H9 (cell line): Measurements from ENCODE around the gene ZNF12. TPM values are rescaled to one million over a fixed set of nuclear protein-coding genes. Genes with fewer than 3 reads are reported as not detected.

Experiments
- DNase-seq: peaks from one replicate; pipeline ENCODE4 v3.0.0-alpha.2; 2017
- H2AFZ ChIP-seq: one replicate; pipeline ENCODE4 v1.6.1; 2013; ENCODE audit warnings: mild to moderate bottlenecking, low read length, control low read depth, moderate library complexity
- H2AK5ac ChIP-seq: 2 replicates; pipeline ENCODE4 v1.6.1; 2013; ENCODE audit warnings: low read length, control low read depth, mixed read lengths; ENCODE audit not compliant: insufficient read length
- H2BK120ac ChIP-seq: one replicate; pipeline ENCODE4 v1.6.1; 2013; ENCODE audit warnings: low read depth, mild to moderate bottlenecking, low read length, control low read depth, inconsistent platforms; ENCODE audit not compliant: poor library complexity, severe bottlenecking
- H2BK12ac ChIP-seq: 2 replicates; pipeline ENCODE4 v1.6.1; 2013; ENCODE audit warnings: low read length, control low read depth, mixed read lengths, low read depth; ENCODE audit not compliant: insufficient read length
- H2BK15ac ChIP-seq: 2 replicates; pipeline ENCODE4 v1.6.1; 2013; ENCODE audit warnings: low read depth, low read length, control low read depth
- H2BK20ac ChIP-seq: one replicate; pipeline ENCODE4 v1.6.1; 2013; ENCODE audit warnings: low read depth, mild to moderate bottlenecking, low read length, control low read depth, inconsistent platforms; ENCODE audit not compliant: poor library complexity, severe bottlenecking
- H2BK5ac ChIP-seq: 2 replicates; pipeline ENCODE4 v1.6.1; 2013; ENCODE audit warnings: low read length, control low read depth, mixed read lengths; ENCODE audit not compliant: insufficient read length
- H3K14ac ChIP-seq: 2 replicates; pipeline ENCODE4 v1.6.1; 2013; ENCODE audit warnings: low read length, control low read depth; ENCODE audit not compliant: insufficient read depth
- H3K18ac ChIP-seq: 2 replicates; pipeline ENCODE4 v1.6.1; 2013; ENCODE audit warnings: low read depth, mild to moderate bottlenecking, mixed read lengths, low read length, control low read depth; ENCODE audit not compliant: insufficient read length
- H3K23ac ChIP-seq: 2 replicates; pipeline ENCODE4 v1.6.1; 2013; ENCODE audit warnings: low read length, control low read depth, mixed read lengths, low read depth; ENCODE audit not compliant: insufficient read length
- H3K23me2 ChIP-seq: 2 replicates; pipeline ENCODE4 v1.6.1; 2013; ENCODE audit warnings: low read depth, mild to moderate bottlenecking, mixed read lengths, low read length, control low read depth; ENCODE audit not compliant: insufficient read length, poor library complexity, severe bottlenecking
- H3K27ac ChIP-seq: 2 replicates; pipeline ENCODE4 v1.5.1; 2013; ENCODE audit warnings: low read length, control low read depth, mixed read lengths, low read depth; ENCODE audit not compliant: insufficient read length
- H3K27me3 ChIP-seq: 2 replicates; pipeline ENCODE4 v1.6.1; 2013; ENCODE audit warnings: low read length, control low read depth, inconsistent platforms; ENCODE audit not compliant: insufficient read depth
- H3K4ac ChIP-seq: 2 replicates; pipeline ENCODE4 v1.6.1; 2013; ENCODE audit warnings: low read depth, mild to moderate bottlenecking, control low read depth, inconsistent platforms, low read length, moderate library complexity
- H3K4me1 ChIP-seq: 2 replicates; pipeline ENCODE4 v1.6.1; 2013; ENCODE audit warnings: low read length, control low read depth, inconsistent platforms; ENCODE audit not compliant: insufficient read depth
- H3K4me2 ChIP-seq: 2 replicates; pipeline ENCODE4 v1.6.1; 2013; ENCODE audit warnings: low read length, control low read depth, mixed read lengths; ENCODE audit not compliant: insufficient read length, insufficient read depth
- H3K56ac ChIP-seq: 2 replicates; pipeline ENCODE4 v1.6.1; 2013; ENCODE audit warnings: low read depth, mild to moderate bottlenecking, mixed read lengths, low read length, control low read depth; ENCODE audit not compliant: insufficient read length
- H3K79me1 ChIP-seq: 2 replicates; pipeline ENCODE4 v1.6.1; 2013; ENCODE audit warnings: low read depth, mild to moderate bottlenecking, moderate library complexity, low read length, control low read depth, inconsistent platforms; ENCODE audit not compliant: insufficient read depth, poor library complexity, severe bottlenecking
- H3K79me2 ChIP-seq: 2 replicates; pipeline ENCODE4 v1.6.1; 2013; ENCODE audit warnings: low read length, control low read depth, inconsistent platforms; ENCODE audit not compliant: insufficient read depth
- H3K9ac ChIP-seq: 2 replicates; pipeline ENCODE4 v1.6.1; 2013; ENCODE audit warnings: low read length, control low read depth, mixed read lengths; ENCODE audit not compliant: insufficient read length; ENCODE audit errors: extremely low read depth
- H3K9me3 ChIP-seq: one replicate; pipeline ENCODE4 v1.6.1; 2013; ENCODE audit warnings: low read depth, low read length, inconsistent platforms; ENCODE audit not compliant: control insufficient read depth
- H3T11ph ChIP-seq: one replicate; pipeline ENCODE4 v1.6.1; 2013; ENCODE audit warnings: mild to moderate bottlenecking, low read length, control low read depth, inconsistent platforms
- H4K20me1 ChIP-seq: one replicate; pipeline ENCODE4 v1.6.1; 2013; ENCODE audit not compliant: control insufficient read depth, insufficient read length, insufficient read depth
- H4K5ac ChIP-seq: 2 replicates; pipeline ENCODE4 v1.6.1; 2013; ENCODE audit warnings: low read depth, mild to moderate bottlenecking, mixed read lengths, low read length, control low read depth; ENCODE audit not compliant: insufficient read length
- H4K8ac ChIP-seq: replicated peaks from 2 replicates; pipeline ENCODE4 v1.6.1; 2013; ENCODE audit warnings: low read length, control low read depth, mixed read lengths, low read depth; ENCODE audit not compliant: insufficient read length
- H4K91ac ChIP-seq: 2 replicates; pipeline ENCODE4 v1.6.1; 2013; ENCODE audit warnings: low read depth, mild to moderate bottlenecking, moderate library complexity, mixed read lengths, low read length, control low read depth; ENCODE audit not compliant: insufficient read length
- H3K27ac Mint-ChIP-seq, 3 experiments: 2 replicates in 2 of 3; 3 replicates in 1 of 3; pipeline ENCODE4 v1.8.0; 2020 to 2021; ENCODE audit warnings: mixed read lengths in 3 of 3, mild to moderate bottlenecking in 1 of 3, moderate library complexity in 1 of 3
- H3K27me3 Mint-ChIP-seq: 2 replicates; pipeline ENCODE4 v1.8.0; 2021; ENCODE audit warnings: low read depth, mild to moderate bottlenecking, moderate library complexity, mixed read lengths
- H3K36me3 Mint-ChIP-seq, 3 experiments: 2 replicates in 2 of 3; 3 replicates in 1 of 3; pipeline ENCODE4 v1.8.0; 2020 to 2021; ENCODE audit warnings: low read depth in 3 of 3, mixed read lengths in 3 of 3; ENCODE audit not compliant: insufficient read depth in 1 of 3
- H3K4me1 Mint-ChIP-seq, 2 experiments: 2 replicates each; pipeline ENCODE4 v1.8.0; 2020; ENCODE audit warnings: mixed read lengths in 2 of 2
- H3K4me3 Mint-ChIP-seq, 2 experiments: 2 replicates in 1 of 2; 3 replicates in 1 of 2; pipeline ENCODE4 v1.8.0; 2020 to 2021; ENCODE audit warnings: mild to moderate bottlenecking in 2 of 2, mixed read lengths in 2 of 2, moderate library complexity in 1 of 2
- H3K9me3 Mint-ChIP-seq, 2 experiments: 2 replicates in 1 of 2; 3 replicates in 1 of 2; pipeline ENCODE4 v1.8.0; 2020; ENCODE audit warnings: mild to moderate bottlenecking in 2 of 2, mixed read lengths in 2 of 2, moderate library complexity in 1 of 2
- CTCF ChIP-seq: fragments of 200-600 bp; sonication (generic); conservative IDR thresholded peaks from 3 replicates; pipeline ENCODE4 v1.8.0; 2021; ENCODE audit warnings: antibody characterized with exemption, mild to moderate bottlenecking
- WGBS: extraction: QIAGEN DNeasy Blood & Tissue Kit; methylation state at CpG from one replicate; pipeline ENCODE4 v1.1.7; 2013; ENCODE audit warnings: missing lambda C conversion rate, low lambda C conversion rate, mixed read lengths; ENCODE audit not compliant: insufficient read length; ENCODE audit errors: extremely low coverage; 5-methylcytosine and 5-hydroxymethylcytosine counted together
- total RNA-seq: library from RNA; stranded (reverse); gene quantifications from 2 replicates; pipeline ENCODE4 v1.2.1, GENCODE V29; 2021

The ZNF12 gene
- total RNA-seq, 1 experiment from 2014 or later: 19.1 TPM

- Histone ChIP-seq H2BK5ac (no peak overlapping the region), H3K79me1 (no peaks in the 10 kb centered on the region), H3K9me3 (no peaks in the 10 kb centered on the region), H3K79me2 (no peaks in the 10 kb centered on the region), H2AFZ (no peak overlapping the region), H4K91ac (no peak overlapping the region), H3K23ac (no peak overlapping the region), H3K4ac (no peak overlapping the region), H3K4me2 (no peak overlapping the region), H3K27ac (no peak overlapping the region), H3K23me2 (no peaks in the 10 kb centered on the region), H4K8ac (no peak overlapping the region), H3K27me3 (no peaks in the 10 kb centered on the region), H2BK12ac (no peak overlapping the region), H3K56ac (no peak overlapping the region), H3K14ac (no peak overlapping the region), H2BK20ac (no peak overlapping the region), H4K5ac (no peak overlapping the region), H3K4me1 (no peaks in the 10 kb centered on the region), H2AK5ac (no peak overlapping the region), H3K18ac (no peak overlapping the region), H3T11ph (no peak overlapping the region), H3K9ac (no peak overlapping the region), H4K20me1 (no peaks in the 10 kb centered on the region), H2BK120ac (no peak overlapping the region), H2BK15ac (no peak overlapping the region)
- Mint-ChIP-seq H3K36me3 (peaks cover 0 to 37% (median 11%) of the 10 kb centered on the region in 3 experiments; a peak in 4 of 7 replicates), H3K4me3 (no peak overlapping the region), H3K4me1 (peaks cover 6 to 8% of the 10 kb centered on the region in 2 experiments), H3K9me3 (no peaks in the 10 kb centered on the region), H3K27me3 (no peaks in the 10 kb centered on the region), H3K27ac (no peak overlapping the region)
- TF ChIP-seq CTCF: no peak
- WGBS: no CpG with 5 or more reads among the region's 10 CpGs
- DNase-seq: peak; percentile 19
Observed at GRCh38 chr7:6644728-6645127, 62.0 kb downstream of the ZNF12 start.
